Stimulated activated CD4-positive, alpha-beta T cell treated with anti-CD3 and anti-CD28 coated beads, Interleukin-15, amount 100 ng/mL, for 1 hour (primary cell): Measurements from ENCODE around the gene CES3.
"Not testable (repeated sequence)": the region's sequence is repeated elsewhere in the genome, so short reads cannot be mapped to it uniquely, and the experiment has no call there.

Experiments
- DNase-seq, 2 donors: peaks; one replicate each; pipeline ENCODE4 v3.0.0-alpha.2; 2020; ENCODE audit warnings: low read depth in 1 of 2, low spot score in 1 of 2

Gene CES3

DNA sequence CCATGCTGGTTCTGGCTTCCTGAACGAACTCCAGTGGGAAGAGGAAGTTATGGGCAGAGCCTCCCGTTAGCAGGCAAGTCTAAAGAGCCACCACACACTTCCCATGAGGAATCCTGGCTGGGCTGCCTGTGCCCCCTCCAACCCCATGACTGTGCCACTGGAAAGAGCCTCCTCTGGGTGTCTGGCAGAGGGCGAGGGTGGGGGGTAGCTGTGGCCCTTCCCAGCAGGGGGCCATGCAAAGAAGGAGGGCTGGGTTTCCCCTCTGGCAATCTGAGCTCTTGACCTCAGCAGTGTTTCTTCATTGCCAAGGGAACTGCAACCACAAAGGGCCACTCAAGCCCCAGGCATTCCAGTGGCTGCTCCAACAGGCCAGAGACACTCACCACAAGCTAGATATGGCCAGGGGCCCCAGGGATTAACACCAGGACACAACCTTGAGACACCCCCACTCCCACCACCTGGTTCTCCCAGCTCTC, 34.1 kb upstream of the CES3 start:
- no peak for DNase-seq

DNA sequence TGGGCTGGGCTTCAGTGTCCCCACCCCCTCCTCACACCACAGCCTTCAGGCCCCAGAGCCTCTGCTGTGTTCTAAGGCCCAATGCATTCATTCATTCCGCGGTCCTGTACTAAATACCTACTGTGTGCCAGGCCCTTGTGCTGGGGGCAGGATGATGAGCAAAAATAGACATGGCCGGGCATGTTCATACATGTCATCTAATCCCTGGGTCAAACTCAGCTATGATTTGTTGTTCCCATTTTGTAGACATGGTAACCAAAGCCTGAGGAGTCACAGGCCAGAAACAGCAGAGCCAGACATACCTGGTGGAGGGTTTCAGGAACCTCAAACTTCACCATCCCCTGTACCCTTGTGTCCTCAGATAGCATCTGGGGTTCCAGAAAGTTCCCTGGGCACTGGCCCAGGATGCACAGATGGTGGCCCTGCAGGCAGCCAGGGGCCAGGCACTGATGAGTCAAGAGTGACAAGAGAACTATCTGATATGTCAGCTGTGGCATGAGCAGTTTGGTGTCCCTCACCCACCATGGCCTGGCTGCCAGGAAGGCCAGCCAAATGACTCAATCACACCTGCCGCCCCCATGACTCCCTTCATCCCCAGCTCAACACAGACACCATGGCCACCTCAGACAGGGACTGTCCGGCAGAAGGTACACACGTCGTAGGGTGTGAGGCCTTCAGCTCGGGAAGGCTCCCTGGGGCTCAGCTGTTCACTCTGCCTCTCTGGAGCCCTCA, 33.0 kb upstream of the CES3 start:
- no peak for DNase-seq

- no peak for DNase-seq
Observed at GRCh38 chr16:66928702-66929388, 32.2 kb upstream of the CES3 start.

DNA sequence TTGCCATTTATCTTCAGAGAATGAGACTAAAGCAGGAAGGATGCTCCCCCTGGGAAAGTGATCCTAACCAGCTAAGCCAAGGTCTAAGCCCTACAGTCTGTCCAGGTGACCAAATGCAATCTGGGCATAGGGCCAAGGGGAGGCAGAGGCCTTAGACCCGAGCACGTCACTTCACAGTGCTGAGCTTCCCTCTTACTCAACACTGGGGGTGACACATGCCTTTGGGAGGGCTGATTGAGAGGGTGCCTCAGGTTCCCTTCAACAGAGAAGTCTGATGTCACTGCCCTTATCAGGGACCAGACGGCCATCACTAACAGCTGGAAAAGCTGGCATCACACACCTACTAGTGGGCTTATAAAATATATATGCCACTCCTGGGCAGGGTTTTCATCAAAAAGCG, 30.9 kb upstream of the CES3 start:
- DNase-seq, result no peak

GRCh38 chr16:66931665-66932064, 29.4 kb upstream of the CES3 start:
- no peak for DNase-seq

DNA sequence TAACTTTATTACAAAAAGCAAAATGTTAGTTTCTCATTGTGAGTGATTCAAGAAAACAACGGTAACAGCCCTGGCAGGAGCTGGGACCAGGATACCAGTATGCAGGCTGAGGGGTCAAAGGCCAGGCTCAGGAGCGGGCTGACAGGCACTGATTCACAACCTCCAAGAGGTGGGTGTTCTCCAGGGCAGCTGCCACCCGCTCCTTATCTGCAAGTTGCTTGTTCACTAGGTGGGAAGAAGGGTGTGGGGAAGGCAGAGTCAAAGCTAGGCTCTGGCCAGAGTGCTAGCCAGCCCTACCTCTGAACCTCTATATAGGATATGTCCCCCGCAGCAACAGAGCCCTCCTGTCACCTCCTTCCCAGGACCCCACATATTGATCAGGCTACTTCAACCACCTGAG, 29.0 kb upstream of the CES3 start:
- no peak for DNase-seq

- peak in 1 of 2 donors; percentile 22 for DNase-seq
Observed at GRCh38 chr16:66933776-66934137, 27.3 kb upstream of the CES3 start.

- peak; percentile 75 to 86 for DNase-seq
Observed at GRCh38 chr16:66934138-66934838, 26.8 kb upstream of the CES3 start, which contains the start of gene CIAO2B. Gene CIAO2B, minus strand, starts transcription at chr16:66934402. Its CDS starts 38 bp downstream, at chr16:66934364.

DNA sequence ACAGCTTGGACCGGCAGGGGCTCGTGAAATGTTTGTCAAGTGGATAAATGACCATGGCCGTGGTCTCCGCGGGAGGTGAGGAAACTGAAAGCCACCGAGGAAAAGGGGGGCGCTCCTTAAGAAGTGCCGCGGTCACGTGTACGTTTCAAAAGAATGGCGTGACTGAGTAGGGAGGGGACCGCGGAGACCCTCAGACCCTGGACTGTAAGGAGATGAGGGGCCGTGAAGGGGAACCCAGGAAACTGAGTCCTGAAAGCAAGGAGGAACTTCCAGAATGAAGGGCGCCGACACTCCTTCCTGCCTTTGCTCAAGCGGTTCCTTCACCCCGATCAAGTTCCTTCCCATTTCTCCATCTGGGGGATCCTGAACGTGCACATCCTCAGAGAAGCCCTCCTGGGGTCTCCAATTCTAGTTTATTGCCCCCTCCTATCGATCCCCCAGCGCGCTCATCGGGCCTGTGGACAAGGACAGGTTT, 26.2 kb upstream of the CES3 start:
- DNase-seq, result not testable (repeated sequence)

GRCh38 chr16:66935314-66936011, 25.6 kb upstream of the CES3 start, which contains the start of gene CES2:
Gene CES2, plus strand, starts transcription at chr16:66935516. Its CDS starts 120 bp downstream, at chr16:66935636.
- DNase-seq, result no peak

- no peak for DNase-seq
Observed at GRCh38 chr16:66936462-66936861, 24.6 kb upstream of the CES3 start.

DNA sequence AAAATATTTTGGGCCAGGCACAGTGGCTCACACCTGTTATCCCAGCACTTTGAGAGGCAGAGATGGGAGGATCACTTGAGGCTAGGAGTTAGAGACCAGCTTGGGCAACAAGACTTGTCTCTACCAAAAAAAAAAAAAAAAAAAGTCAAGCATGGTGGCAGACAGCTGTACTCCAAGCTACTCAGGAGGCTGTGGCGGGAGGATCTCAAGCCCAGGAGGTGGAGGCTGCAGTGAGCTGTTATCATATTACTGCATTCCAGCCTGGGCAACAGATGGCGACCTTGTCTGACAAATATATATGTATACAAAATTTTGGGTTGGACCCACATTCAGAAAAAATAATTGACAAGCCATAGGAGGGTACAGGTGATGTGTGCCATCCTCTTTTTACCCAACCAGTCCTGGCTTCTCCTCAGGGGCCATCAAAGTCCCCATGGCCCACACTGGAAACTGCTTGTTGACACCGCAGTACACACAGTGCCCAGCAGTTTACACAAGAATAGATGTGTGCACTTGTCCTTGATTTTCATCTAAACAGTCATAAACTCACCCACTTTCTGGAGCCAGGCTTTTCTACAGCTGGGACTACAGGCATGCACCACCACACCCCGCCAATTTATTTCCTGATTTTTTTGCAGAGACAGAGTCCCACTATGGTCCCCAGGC, 24.0 kb upstream of the CES3 start:
- DNase-seq, result no peak

- DNase-seq, result no peak
Observed at GRCh38 chr16:66937725-66938337, 23.2 kb upstream of the CES3 start.

GRCh38 chr16:66939366-66939765, 21.7 kb upstream of the CES3 start:
- DNase-seq, result no peak

GRCh38 chr16:66940236-66940635, 20.8 kb upstream of the CES3 start:
- DNase-seq, result no peak

GRCh38 chr16:66942981-66943380, 18.1 kb upstream of the CES3 start:
- no peak for DNase-seq

GRCh38 chr16:66943426-66944053, 17.5 kb upstream of the CES3 start:
- no peak for DNase-seq

- DNase-seq, result no peak
Observed at GRCh38 chr16:66944054-66944441, 17.0 kb upstream of the CES3 start.

GRCh38 chr16:66944971-66945370, 16.1 kb upstream of the CES3 start:
- not testable (repeated sequence) for DNase-seq

- DNase-seq, result no peak
Observed at GRCh38 chr16:66945939-66946338, 15.1 kb upstream of the CES3 start.
